Measurements from ENCODE around the gene APBA2. TPM values are rescaled to one million over a fixed set of nuclear protein-coding genes. Genes with fewer than 3 reads are reported as not detected.

The APBA2 gene
- total and polyA plus RNA-seq, 2 of the 13 experiments (the other 11 are each of a cell fraction or from before 2014, with no cell fraction given), result 0.62 to 2.3 TPM

DNA sequence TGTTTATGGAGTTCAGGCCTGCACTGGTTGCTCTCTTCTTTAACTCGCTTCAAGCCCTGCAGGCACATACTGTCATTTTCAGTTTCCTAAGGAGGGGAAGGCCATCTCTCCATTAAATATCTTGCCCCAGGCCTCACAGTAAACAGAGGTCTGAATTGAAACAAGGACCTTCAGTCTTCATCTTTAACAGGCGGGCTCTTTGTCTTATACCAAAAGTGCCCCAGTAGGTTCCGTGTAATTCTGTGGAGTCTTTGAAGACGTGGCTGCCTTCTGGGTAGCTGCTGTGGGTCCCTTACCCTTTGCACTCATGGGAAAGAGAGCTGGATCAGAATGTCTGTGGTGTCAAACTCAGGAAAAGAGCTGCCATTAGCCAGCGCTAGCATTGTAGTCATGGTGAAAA is 161.2 kb downstream of the APBA2 start:
- in situ Hi-C loops (cut with HindIII; ENCODE audit: extremely low pct_ligation_motif_present, low pct_unique_long_range_greater_than_20kb), result no loop called here
- Histone ChIP-seq H3K79me2 (ENCODE audit: insufficient read depth, low read length) (no peaks in the 10 kb centered on the region), H3K9me3 (ENCODE audit: low read length) (no peaks in the 10 kb centered on the region), H3K27me3 (ENCODE audit: control insufficient read depth in 1 of 2, insufficient read depth in 2 of 2, low read length in 2 of 2) (no peaks in the 10 kb centered on the region), H3K36me3 (replicated peaks in 1 of 2; ENCODE audit: control insufficient read depth in 1 of 2, insufficient read depth in 2 of 2, low read length in 2 of 2) (no peaks in the 10 kb centered on the region), H3K9ac (ENCODE audit: insufficient read depth, low read depth, low read length) (no peak overlapping the region), H2AFZ (ENCODE audit: low read length) (no peak overlapping the region), H3K4me1 (ENCODE audit: insufficient read depth, low read length) (no peaks in the 10 kb centered on the region), H3K4me3 (replicated peaks in 1 of 3; ENCODE audit: insufficient read depth in 1 of 3, low read depth in 2 of 3, low read length in 3 of 3) (no peak overlapping the region), H4K20me1 (ENCODE audit: insufficient read depth, low read length) (no peaks in the 10 kb centered on the region), H3K27ac (ENCODE audit: extremely low read length, insufficient read depth, low read length) (no peak overlapping the region), H3K4me2 (ENCODE audit: low read depth, low read length) (no peak overlapping the region)
- no TSS peak for BruUV-seq (replicated peaks)
- TF ChIP-seq AKAP8 (CRISPR knock-in tag; IDR thresholded peaks at IDR 0.05), result no peak
- no peak for TF ChIP-seq ZNF430 (CRISPR knock-in tag; IDR thresholded peaks at IDR 0.05)
- no peak for TF ChIP-seq SMC3 (IDR thresholded peaks at IDR 0.05; ENCODE audit: low read length)
- TF ChIP-seq EZH2 (conservative IDR thresholded peaks at IDR 0.05; ENCODE audit: low read depth, low read length), result no peak
- no peak for DNase-seq (ENCODE audit: low spot score)
- intact Hi-C loops (cut with micrococcal nuclease; ENCODE audit: unreplicated experiment), result no loop called here
- ChIA-PET CTCF (ENCODE audit: low intra/inter-chr PET ratio, low total read pairs) (no interaction called here), POLR2A (no interaction called here)
- FAIRE-seq, result no peak
- 61% methylated on average over 5 of the region's 5 CpGs for WGBS (ENCODE audit: low lambda C conversion rate)
- ATAC-seq, result no peak

DNA sequence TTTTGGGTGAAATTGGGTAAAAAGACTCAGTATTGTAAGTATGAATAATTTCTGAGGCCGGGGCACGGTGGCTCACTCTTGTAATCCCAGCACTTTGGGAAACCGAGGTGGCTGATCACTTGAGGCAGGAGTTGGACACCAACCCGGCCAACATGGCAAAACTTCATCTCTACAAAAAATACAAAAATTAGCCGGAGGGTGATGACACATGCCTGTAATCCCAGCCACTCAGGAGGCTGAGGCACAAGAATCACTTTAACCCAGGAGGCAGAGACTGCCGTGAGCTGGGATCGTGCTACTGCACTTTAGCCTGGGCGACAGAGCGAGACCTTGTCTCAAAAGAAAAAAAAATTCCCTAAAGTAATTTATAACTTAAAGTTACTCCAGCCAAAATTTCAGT is 162.2 kb downstream of the APBA2 start:
- Histone ChIP-seq H3K79me2 (ENCODE audit: insufficient read depth, low read length) (no peaks in the 10 kb centered on the region), H3K4me2 (ENCODE audit: low read depth, low read length) (no peak overlapping the region), H4K20me1 (ENCODE audit: insufficient read depth, low read length) (no peaks in the 10 kb centered on the region), H3K36me3 (replicated peaks in 1 of 2; ENCODE audit: control insufficient read depth in 1 of 2, insufficient read depth in 2 of 2, low read length in 2 of 2) (no peaks in the 10 kb centered on the region), H3K27me3 (ENCODE audit: control insufficient read depth in 1 of 2, insufficient read depth in 2 of 2, low read length in 2 of 2) (no peaks in the 10 kb centered on the region), H3K9me3 (ENCODE audit: low read length) (no peaks in the 10 kb centered on the region), H3K4me1 (ENCODE audit: insufficient read depth, low read length) (no peaks in the 10 kb centered on the region), H3K9ac (ENCODE audit: insufficient read depth, low read depth, low read length) (no peak overlapping the region), H3K4me3 (replicated peaks in 1 of 3; ENCODE audit: insufficient read depth in 1 of 3, low read depth in 2 of 3, low read length in 3 of 3) (no peak overlapping the region), H2AFZ (ENCODE audit: low read length) (no peak overlapping the region), H3K27ac (ENCODE audit: extremely low read length, insufficient read depth, low read length) (no peak overlapping the region)
- ChIA-PET CTCF (ENCODE audit: low intra/inter-chr PET ratio, low total read pairs) (no interaction called here), POLR2A (no interaction called here)
- in situ Hi-C loops (cut with HindIII; ENCODE audit: extremely low pct_ligation_motif_present, low pct_unique_long_range_greater_than_20kb) (no loop called here), intact Hi-C loops (cut with micrococcal nuclease; ENCODE audit: unreplicated experiment) (no loop called here)
- BruUV-seq (replicated peaks), result no TSS peak
- TF ChIP-seq ZNF496 (CRISPR knock-in tag; IDR thresholded peaks at IDR 0.05; ENCODE audit: insufficient replicate concordance) (no peak), MBNL3 (CRISPR knock-in tag; conservative IDR thresholded peaks at IDR 0.05) (no peak), TAF15 (IDR thresholded peaks at IDR 0.05; ENCODE audit: low read depth, low read length, poor library complexity, severe bottlenecking) (no peak), NFKBIZ (CRISPR knock-in tag; IDR thresholded peaks at IDR 0.05) (no peak)
- no peak for DNase-seq (ENCODE audit: low spot score)
- no peak for ATAC-seq
- WGBS (ENCODE audit: low lambda C conversion rate), result 52% methylated on average over 9 of the region's 9 CpGs
- FAIRE-seq, result no peak

Measured in HepG2 (cell line).